T-helper 1 cell (primary cell): ENCODE measurements around the gene RRM1.
"Not testable (repeated sequence)": the region's sequence is repeated elsewhere in the genome, so short reads cannot be mapped to it uniquely, and the experiment has no call there.

ENCODE experiments used
- DNase-seq, 5 donors: peaks; one replicate each; pipeline ENCODE4 v3.0.0-alpha.2; 2012 to 2020

Gene RRM1

DNA sequence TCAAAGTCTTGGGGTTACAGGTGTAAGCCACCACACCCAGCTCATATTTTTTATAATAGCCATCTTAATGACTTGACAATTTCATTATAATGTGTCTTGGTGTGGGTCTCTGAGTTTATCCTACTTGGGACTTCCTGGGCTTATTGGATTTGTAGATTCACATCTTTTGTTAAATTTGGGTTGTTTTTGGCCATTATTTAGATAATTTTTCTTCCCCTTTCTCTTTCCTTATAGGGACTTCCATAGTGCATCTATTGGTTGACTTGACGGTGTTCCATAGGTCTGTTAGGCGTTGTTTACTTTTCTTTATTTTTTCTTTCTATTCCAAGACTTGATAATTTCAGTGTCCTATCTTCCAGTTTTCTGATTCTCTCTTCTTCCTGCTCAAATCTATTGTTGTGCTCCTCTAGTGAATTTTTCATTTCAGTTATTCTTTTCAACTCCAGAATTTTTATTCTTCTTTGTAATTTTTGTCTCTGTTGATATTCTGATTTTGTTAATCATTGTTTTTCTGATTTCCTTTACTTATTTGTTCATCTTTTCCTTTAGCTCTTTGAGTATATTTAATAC, 45.6 kb downstream of the RRM1 start:
- DNase-seq, result no peak

DNA sequence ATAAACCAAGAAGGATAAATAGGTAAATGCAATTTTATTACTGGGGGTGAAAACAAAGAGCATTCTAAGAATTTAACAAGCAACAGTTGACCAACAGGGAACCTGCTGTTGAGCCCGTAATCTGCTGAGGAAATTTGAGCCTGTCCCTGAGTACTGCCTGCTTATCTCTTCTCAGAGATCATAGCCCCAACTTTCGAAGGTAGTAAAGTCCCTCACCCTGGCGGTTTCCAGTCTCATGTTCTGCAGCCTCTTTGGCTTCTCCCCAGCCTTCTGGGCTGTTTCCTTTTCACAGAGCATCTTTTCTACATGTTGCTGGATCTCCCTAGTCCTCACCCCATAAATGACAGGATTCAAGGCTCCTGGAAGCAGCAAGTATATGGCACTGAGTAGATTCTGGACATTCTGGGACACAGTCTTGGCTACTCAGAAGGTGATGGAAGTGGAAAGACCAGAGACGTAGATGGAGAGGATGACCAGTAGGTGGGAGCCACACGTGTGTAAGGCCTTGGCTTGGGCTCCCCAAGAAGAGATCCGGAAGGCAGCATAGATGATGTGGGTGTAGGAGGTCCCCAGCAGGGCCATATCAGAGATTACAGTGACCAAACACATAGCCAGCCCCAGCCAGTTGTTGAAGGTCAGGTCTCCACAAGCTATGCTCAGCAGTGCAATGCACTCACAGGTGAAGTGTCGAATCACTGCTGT, 51.6 kb downstream of the RRM1 start:
- no peak for DNase-seq

GRCh38 chr11:4146772-4147098, 52.1 kb downstream of the RRM1 start:
- DNase-seq, result no peak

DNA sequence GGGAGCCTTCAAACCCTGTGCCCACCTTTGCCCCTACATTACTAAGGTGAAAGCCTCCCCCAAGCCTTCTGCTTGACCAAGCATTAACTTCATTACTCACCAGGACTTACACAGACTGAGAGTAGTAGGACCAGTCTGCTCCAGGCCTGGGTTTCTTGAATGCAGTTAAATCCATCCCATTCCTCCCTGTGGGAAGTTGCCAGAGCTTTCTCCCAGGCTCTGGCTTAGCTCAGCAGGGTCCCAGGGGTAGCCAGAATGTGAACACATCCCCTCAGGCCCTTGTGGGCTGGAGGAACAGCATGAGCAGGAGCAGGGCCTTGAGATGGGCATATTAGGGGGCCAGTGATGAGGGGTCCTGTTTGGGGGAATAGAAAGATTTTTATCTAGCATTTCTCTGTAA, 59.9 kb downstream of the RRM1 start:
- no peak for DNase-seq

DNA sequence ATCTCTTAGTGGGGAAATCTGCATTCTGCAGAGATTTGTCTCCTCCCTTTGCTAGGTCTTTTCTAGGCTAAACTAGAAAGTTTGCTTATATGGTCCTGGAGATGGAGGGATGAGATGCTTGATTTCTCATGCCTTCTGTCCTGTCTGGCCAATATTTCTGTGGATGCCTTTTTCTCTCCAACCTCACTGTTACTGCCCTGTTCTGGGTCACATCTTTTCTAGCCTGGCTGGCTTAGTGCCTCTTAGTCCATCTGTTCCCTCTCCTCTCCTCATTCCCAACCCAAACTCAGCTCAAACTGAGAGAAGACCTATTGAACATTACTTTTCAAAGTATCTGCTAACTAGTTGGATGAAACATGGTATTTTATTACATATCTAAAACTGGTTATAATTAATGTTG, 62.0 kb downstream of the RRM1 start:
- no peak for DNase-seq

GRCh38 chr11:4158818-4159217, 64.2 kb downstream of the RRM1 start:
- not testable (repeated sequence) for DNase-seq

DNA sequence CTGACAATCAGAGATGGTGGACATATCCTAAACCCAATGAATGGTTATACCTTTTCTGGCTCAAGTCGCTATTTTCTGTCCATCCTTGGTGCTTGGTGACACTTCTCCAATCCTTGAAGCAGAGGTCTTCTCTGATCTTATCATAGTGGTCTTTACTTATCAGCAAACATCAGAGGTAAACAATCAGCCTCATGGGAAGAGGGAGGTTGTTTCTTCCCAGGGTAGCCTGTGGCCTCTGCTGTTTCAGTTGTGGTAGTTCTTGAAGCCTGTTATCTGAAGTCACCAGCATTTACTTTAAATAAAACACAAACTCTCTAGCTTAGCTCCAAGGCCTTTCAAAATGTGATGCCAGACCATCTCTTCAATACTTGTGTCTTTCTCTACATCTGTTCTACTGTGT, 66.7 kb downstream of the RRM1 start:
- no peak for DNase-seq

DNA sequence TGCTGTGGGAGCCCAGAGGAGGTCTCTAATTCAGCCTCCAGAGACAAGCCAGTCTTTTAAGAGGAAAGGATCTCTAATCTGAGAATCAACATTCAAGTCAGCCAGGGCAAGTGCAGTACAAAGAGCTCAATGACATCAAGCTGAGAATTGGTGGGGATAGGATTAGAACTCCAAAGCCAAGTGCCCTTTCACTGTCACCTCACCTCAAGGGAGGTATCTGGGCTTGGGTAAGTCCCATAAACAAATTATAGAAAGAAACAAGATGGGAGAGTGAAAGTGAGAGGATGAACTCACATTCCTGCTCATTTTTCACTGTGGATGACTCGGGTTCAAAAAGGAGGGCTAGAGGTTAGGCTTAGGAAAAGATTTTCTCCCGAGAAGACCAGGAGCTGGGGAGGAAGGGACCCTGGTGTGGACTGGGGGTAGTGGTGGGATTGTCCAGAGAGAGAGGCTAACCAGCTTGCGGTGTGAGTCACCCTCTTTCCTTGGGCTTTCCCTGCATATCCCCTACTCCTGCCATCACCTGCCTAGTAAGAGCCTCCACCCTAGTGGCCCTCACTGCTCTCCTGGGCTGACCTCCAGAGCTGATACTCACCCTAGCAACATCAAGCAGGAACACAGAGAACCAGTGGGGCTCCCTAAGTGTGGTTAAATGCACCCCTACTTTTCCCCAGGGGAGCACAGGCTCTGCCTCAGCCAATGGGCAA, 70.4 kb downstream of the RRM1 start:
- no peak for DNase-seq

GRCh38 chr11:4167292-4167691, 72.7 kb downstream of the RRM1 start:
- DNase-seq, result no peak

DNA sequence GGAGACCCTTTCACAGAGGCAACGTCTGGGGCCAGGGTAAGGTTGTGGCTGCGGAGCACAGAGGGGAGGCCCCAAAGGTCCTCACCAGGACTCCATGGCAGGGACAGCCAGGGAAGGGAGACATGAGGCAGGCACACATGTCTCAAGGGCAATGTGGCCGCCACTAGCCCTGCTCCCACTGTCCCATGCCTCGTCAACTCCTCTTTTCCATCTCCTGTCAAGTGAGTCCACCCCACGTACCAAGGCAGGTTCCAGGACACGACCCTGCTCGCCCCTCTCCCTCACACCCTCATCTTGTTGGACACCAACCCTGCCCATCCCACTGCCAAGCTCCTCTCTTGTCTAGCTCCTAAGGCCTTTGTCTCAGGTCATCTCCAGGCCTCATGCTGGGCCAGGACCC, 73.2 kb downstream of the RRM1 start:
- no peak for DNase-seq

GRCh38 chr11:4175620-4176350, 81.2 kb downstream of the RRM1 start:
- not testable (repeated sequence) for DNase-seq

DNA sequence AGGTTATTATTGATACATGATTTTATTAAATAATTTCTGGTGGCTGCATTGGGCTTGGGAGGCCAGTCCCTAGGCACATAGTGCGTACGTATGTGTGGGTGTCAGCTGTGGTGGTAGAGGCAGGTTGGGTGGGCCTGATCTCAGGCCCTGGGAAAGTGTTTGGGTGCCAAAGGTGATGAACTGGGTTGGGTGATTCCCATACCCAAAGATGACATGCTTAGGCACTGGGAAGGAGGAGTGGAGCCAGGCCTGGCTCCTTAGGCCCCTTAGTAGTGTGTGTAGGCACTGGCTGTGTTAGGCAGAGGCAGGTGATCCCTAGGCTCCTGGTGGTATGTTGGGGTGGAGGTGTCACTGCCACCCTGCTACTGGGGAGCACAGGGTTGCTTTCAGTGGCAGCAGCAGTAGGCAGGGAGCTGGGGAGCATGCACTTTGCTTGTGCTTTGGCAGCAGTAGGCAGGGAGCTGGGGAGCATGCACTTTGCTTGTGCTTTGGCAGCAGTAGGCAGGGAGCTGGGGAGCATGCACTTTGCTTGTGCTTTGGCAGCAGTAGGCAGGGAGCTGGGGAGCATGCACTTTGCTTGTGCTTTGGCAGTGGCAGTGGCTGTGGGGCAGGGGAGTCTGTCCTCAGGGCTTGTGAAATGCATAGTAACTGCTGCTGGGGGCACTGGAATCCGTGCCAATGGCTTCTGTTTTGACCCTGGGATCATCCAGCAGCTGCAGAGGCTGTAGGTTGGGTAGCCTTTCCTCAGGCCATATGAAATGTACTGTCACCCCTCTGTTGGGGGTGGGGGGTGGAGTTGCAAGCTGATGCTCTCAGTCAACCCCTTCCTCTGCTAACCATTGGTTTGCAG, 84.4 kb downstream of the RRM1 start:
- DNase-seq, result no peak

GRCh38 chr11:4180441-4181183, 86.0 kb downstream of the RRM1 start:
- no peak for DNase-seq

- peak in 1 of 5 donors; percentile 47 for DNase-seq
Measured at GRCh38 chr11:4181782-4182721, 87.5 kb downstream of the RRM1 start.

DNA sequence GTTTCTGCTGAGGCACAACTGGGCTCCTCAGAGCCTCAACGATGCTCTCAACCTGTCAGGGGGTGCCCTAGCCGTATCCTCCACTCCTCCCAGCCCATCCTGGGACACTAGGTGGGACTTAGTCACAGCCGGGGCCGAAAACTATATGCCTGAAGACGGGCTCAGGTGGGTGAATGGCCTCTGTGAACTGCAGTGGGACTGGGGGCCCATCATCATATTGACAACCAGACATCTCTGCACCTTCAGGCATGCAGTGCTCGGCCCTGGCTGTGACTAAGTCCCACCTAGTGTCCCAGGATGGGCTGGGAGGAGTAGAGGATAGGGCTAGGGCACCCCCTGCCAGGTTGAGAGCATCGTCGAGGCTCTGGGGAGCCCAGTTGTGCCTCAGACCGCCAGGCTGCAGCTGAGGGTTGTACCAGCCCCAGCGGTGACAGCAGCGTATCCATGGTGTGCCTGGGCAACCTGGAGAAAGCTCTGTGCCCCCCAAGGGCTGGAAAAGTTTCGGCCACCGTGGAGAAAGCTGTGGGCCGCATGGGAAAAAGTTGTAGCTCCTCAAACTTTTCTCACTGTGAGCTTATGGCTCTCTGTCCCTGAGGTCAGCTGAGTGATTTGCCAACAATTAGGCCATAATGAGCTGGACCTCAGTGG, 88.9 kb downstream of the RRM1 start:
- no peak for DNase-seq

GRCh38 chr11:4184163-4184916, 89.7 kb downstream of the RRM1 start:
- no peak for DNase-seq

- no peak for DNase-seq
Measured at GRCh38 chr11:4185561-4185960, 91.0 kb downstream of the RRM1 start.

GRCh38 chr11:4186464-4187054, 92.0 kb downstream of the RRM1 start:
- no peak for DNase-seq
